ENCODE results near the gene BBX. TPM values are rescaled to one million over a fixed set of nuclear protein-coding genes. Genes with fewer than 3 reads are reported as not detected.
A peak's percentile ranks its signal among the peaks of the same experiment; 100 is the strongest.

BBX gene
- total RNA-seq, 1 donor from 2014 or later = 77.5 TPM

DNA sequence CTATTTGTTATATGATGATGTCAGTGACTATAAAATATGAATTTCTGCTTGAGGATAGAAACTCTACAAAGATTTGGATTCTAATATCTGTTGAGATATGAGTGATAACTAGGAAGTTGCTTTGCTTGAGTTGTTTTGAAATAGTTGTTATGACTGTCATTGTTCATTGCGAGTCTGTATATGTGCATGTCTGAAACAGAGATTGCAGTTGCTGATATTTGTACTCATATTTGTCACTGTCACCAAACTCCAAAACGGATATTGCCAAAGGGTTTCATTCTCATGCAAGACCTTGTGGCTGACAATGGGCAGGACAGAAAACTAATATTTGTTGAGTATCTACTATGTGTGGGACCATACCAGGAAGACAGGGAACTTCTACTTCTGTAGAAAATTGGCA lies 327.9 kb downstream of the BBX start:
- no peak for DNase-seq
- CTCF ChIA-PET = no interaction called here
- TF ChIP-seq, protein P1, sequence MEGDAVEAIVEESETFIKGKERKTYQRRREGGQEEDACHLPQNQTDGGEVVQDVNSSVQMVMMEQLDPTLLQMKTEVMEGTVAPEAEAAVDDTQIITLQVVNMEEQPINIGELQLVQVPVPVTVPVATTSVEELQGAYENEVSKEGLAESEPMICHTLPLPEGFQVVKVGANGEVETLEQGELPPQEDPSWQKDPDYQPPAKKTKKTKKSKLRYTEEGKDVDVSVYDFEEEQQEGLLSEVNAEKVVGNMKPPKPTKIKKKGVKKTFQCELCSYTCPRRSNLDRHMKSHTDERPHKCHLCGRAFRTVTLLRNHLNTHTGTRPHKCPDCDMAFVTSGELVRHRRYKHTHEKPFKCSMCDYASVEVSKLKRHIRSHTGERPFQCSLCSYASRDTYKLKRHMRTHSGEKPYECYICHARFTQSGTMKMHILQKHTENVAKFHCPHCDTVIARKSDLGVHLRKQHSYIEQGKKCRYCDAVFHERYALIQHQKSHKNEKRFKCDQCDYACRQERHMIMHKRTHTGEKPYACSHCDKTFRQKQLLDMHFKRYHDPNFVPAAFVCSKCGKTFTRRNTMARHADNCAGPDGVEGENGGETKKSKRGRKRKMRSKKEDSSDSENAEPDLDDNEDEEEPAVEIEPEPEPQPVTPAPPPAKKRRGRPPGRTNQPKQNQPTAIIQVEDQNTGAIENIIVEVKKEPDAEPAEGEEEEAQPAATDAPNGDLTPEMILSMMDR (IDR thresholded peaks at IDR 0.05) = no peak
- Mint-ChIP-seq H3K4me1 (no peaks in the 10 kb centered on the region), H3K27ac (no peak overlapping the region), H3K27me3 (peaks cover 9% of the 10 kb centered on the region), H3K36me3 (ENCODE audit: low read depth) (no peaks in the 10 kb centered on the region), H3K4me3 (no peak overlapping the region), H3K9me3 (peaks cover 7% of the 10 kb centered on the region)
- POLR2A ChIA-PET = no interaction called here
- ATAC-seq (ENCODE audit: low read depth) = no peak
- intact Hi-C loops (cut with micrococcal nuclease) = no loop called here

DNA sequence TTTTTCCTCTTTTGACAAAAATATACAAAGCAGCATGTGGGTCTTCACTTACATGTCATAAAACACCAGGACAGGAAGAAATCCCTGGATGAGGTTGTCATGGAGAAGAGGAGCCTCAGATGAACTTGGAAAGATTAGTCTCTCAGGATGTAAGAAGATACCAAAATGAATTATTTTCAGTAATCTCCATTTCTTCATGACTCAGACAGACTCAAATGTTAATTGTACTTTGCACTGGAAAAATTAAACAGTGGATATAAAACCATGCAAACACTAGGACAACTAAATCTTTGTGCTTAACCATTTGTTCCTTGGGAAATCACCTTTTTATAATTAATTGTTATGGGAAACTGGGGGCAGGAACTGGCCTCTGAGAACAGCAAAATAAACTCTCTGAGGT lies 331.1 kb downstream of the BBX start:
- Mint-ChIP-seq H3K4me1 (no peaks in the 10 kb centered on the region), H3K27me3 (peaks cover 3% of the 10 kb centered on the region), H3K4me3 (no peak overlapping the region), H3K9me3 (peaks cover 7% of the 10 kb centered on the region), H3K36me3 (ENCODE audit: low read depth) (no peaks in the 10 kb centered on the region), H3K27ac (no peak overlapping the region)
- TF ChIP-seq, protein P1 (IDR thresholded peaks at IDR 0.05) = no peak
- ATAC-seq (ENCODE audit: low read depth) (no peak), DNase-seq (no peak)
- intact Hi-C loops (cut with micrococcal nuclease) = no loop called here
- POLR2A ChIA-PET = no interaction called here
- CTCF ChIA-PET = no interaction called here

DNA sequence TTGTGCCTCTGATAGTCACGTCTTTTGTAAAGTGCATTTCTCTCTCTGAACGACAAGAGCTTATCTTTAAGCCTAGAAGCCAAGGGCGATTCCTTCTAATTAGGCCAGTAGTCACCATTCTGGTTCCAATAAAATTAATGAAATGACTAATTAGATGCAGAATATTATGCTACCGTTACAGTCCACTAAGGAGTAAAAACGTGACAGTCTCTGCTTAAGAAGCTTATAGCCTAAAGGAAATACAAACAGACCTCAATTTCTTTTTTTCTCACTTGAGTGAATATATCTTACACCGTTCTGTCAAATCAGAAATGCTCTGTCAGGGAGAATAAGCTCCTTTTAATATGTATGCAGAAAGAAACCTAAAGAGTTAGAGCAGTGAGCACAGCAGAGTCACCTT lies 332.0 kb downstream of the BBX start:
- no peak overlapping the region for H3K27ac Mint-ChIP-seq
- intact Hi-C loops (cut with micrococcal nuclease) = loop anchor here (5.0 kb wide), 1 partner anchor 468 kb away; no protein-coding TSS in a partner anchor
- ChIA-PET POLR2A (no interaction called here), CTCF (no interaction called here)
- H3K27me3 Mint-ChIP-seq = no peaks in the 10 kb centered on the region
- H3K36me3 Mint-ChIP-seq (ENCODE audit: low read depth) = no peaks in the 10 kb centered on the region
- ATAC-seq (ENCODE audit: low read depth) (no peak), DNase-seq (no peak)
- H3K9me3 Mint-ChIP-seq = peaks cover 7% of the 10 kb centered on the region
- TF ChIP-seq, protein P1 (IDR thresholded peaks at IDR 0.05) = no peak
- no peaks in the 10 kb centered on the region for H3K4me1 Mint-ChIP-seq
- H3K4me3 Mint-ChIP-seq = no peak overlapping the region

DNA sequence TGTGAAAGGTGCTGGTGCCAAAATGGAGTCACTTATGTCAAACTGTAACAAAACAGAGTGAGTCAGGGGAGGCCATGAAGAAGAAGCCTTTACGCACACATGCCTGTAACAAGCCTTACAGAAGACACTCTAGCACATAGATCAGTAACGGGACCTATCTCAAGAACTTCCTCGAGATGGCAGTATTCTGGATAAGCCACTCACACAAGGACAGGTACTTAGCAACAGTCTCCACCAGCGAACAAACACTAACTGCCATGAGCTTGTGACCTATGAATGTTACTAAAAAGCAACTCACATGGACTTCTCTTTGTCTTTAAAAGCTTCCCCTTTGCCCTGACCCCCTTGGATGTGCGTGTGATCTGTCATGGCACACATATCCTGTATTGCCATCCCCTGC lies 332.9 kb downstream of the BBX start:
- DNase-seq = no peak
- no peak overlapping the region for H3K27ac Mint-ChIP-seq
- peak; percentile 65 for ATAC-seq (ENCODE audit: low read depth)
- ChIA-PET POLR2A (interaction anchor here (0.6 kb wide), 1 partner anchor 33 kb away, joined by 3 read pairs; no protein-coding TSS in a partner anchor), CTCF (no interaction called here)
- TF ChIP-seq, protein P1 (IDR thresholded peaks at IDR 0.05) = no peak
- intact Hi-C loops (cut with micrococcal nuclease) = loop anchor here (5.0 kb wide), 1 partner anchor 467 kb away; no protein-coding TSS in a partner anchor
- no peaks in the 10 kb centered on the region for H3K4me1 Mint-ChIP-seq
- H3K9me3 Mint-ChIP-seq = peaks cover 7% of the 10 kb centered on the region
- H3K27me3 Mint-ChIP-seq = no peaks in the 10 kb centered on the region
- no peaks in the 10 kb centered on the region for H3K36me3 Mint-ChIP-seq (ENCODE audit: low read depth)
- H3K4me3 Mint-ChIP-seq = no peak overlapping the region

DNA sequence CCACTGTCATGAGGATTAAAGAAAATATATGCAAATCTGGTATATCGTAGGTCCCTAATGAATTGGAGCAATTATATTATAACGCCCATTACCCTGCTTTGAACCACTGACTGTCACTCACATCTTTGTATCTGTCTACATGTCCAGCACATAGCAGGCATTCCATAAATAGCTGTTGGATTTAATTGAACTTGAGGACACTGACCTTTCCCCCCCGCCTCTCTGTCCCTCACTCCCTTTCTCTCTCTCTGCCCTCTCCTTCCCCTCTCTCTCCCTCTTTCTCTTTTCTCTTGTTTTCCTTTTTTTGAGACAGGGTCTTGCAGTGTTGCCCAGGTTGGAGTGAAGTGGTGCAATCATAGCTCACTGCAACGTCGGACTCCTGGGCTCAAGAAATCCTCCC lies 335.1 kb downstream of the BBX start:
- Mint-ChIP-seq H3K27me3 (no peaks in the 10 kb centered on the region), H3K9me3 (no peaks in the 10 kb centered on the region), H3K36me3 (ENCODE audit: low read depth) (no peaks in the 10 kb centered on the region), H3K27ac (no peak overlapping the region), H3K4me3 (no peak overlapping the region), H3K4me1 (peaks cover 15% of the 10 kb centered on the region)
- CTCF ChIA-PET = no interaction called here
- DNase-seq = no peak
- TF ChIP-seq, protein P1 (IDR thresholded peaks at IDR 0.05) = no peak
- ATAC-seq (ENCODE audit: low read depth) = no peak
- POLR2A ChIA-PET = no interaction called here
- intact Hi-C loops (cut with micrococcal nuclease) = loop anchor here (5.0 kb wide), 1 partner anchor 464 kb away; no protein-coding TSS in a partner anchor

Data from activated B cell treated with CpG ODN at 0.5 μM for 24 hours (primary cell).